Measurements from ENCODE around the gene RPS6KA5. TPM values are rescaled to one million over a fixed set of nuclear protein-coding genes. Genes with fewer than 3 reads are reported as not detected.

Gene RPS6KA5
- total RNA-seq, 2 experiments from 2014 or later: 28.0 to 29.8 TPM

DNA sequence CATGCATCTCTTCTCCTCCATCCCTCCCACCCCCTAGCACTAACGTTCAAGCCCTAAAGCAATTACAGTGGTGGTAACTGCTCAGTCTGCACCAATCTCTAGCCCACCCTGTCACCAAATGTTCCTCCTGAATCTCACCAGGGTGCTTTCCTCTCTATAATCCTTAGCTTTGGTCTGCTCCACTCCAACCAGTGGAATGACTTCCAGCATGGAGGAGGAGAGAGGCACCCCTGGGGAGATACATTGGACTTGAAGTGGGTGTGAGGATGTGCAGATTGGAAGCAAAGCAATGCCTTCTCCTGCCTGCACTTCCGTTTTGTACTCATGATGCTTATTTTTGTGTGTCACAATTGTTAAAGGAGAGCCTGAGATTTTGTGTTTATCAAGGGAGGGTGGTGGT is 24.1 kb upstream of the RPS6KA5 start:
- no peak for DNase-seq
- no peak for ATAC-seq (ENCODE audit: poor library complexity)
- Mint-ChIP-seq H3K9me3 (no peaks in the 10 kb centered on the region), H3K4me1 (ENCODE audit: low read depth) (peaks cover 16% of the 10 kb centered on the region), H3K27me3 (no peaks in the 10 kb centered on the region), H3K36me3 (ENCODE audit: low read depth) (no peaks in the 10 kb centered on the region), H3K27ac (no peak overlapping the region), H3K4me3 (no peak overlapping the region)
- no peaks in the 10 kb centered on the region for H3K9me3 ChIP-seq (ENCODE audit: control insufficient read depth in 1 of 2, insufficient read depth in 1 of 2, low read length in 2 of 2)
- POLR2A ChIA-PET: no interaction called here
- H3K27me3 ChIP-seq (ENCODE audit: control insufficient read depth in 1 of 2, insufficient read depth in 2 of 2, low read length in 2 of 2): no peaks in the 10 kb centered on the region
- no peaks in the 10 kb centered on the region for H3K36me3 ChIP-seq (ENCODE audit: insufficient read depth, low read length)
- H3K4me1 ChIP-seq (ENCODE audit: insufficient read depth, low read length): peaks cover 3% of the 10 kb centered on the region
- CTCF ChIA-PET: no interaction called here
- H3K4me3 ChIP-seq (ENCODE audit: low read length): no peak overlapping the region
- intact Hi-C loops (cut with DNase I, micrococcal nuclease): no loop called here
- no peak overlapping the region for H3K27ac ChIP-seq (ENCODE audit: low read depth in 1 of 2, low read length in 2 of 2)
- TF ChIP-seq, protein P1, sequence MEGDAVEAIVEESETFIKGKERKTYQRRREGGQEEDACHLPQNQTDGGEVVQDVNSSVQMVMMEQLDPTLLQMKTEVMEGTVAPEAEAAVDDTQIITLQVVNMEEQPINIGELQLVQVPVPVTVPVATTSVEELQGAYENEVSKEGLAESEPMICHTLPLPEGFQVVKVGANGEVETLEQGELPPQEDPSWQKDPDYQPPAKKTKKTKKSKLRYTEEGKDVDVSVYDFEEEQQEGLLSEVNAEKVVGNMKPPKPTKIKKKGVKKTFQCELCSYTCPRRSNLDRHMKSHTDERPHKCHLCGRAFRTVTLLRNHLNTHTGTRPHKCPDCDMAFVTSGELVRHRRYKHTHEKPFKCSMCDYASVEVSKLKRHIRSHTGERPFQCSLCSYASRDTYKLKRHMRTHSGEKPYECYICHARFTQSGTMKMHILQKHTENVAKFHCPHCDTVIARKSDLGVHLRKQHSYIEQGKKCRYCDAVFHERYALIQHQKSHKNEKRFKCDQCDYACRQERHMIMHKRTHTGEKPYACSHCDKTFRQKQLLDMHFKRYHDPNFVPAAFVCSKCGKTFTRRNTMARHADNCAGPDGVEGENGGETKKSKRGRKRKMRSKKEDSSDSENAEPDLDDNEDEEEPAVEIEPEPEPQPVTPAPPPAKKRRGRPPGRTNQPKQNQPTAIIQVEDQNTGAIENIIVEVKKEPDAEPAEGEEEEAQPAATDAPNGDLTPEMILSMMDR (IDR thresholded peaks at IDR 0.05): no peak

DNA sequence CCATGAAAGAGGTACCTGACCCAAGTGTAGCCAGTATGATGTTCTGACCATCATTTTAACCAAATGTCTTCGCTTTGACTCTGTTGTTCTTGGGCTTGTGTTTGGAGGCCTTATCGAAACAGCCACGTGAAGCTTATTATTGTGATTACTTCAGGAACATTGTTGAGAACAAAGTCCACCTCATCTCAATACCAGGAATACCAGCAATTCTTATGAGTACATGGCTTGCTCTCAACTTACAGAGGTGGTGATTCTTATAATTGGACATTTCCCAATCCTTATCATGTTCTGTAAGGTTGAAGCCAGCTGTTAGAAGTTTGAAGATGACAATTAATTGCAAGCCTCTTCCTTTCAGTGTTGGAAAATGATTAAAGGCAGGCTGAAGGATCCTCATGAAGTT is 21.8 kb upstream of the RPS6KA5 start:
- no peaks in the 10 kb centered on the region for H3K27me3 Mint-ChIP-seq
- H3K27ac Mint-ChIP-seq: no peak overlapping the region
- H3K27me3 ChIP-seq (ENCODE audit: control insufficient read depth in 1 of 2, insufficient read depth in 2 of 2, low read length in 2 of 2): no peaks in the 10 kb centered on the region
- CTCF ChIA-PET: no interaction called here
- TF ChIP-seq, protein P1 (IDR thresholded peaks at IDR 0.05): no peak
- H3K36me3 ChIP-seq (ENCODE audit: insufficient read depth, low read length): no peaks in the 10 kb centered on the region
- intact Hi-C loops (cut with DNase I, micrococcal nuclease): no loop called here
- no peak overlapping the region for H3K4me3 Mint-ChIP-seq
- no peaks in the 10 kb centered on the region for H3K36me3 Mint-ChIP-seq (ENCODE audit: low read depth)
- no peak for DNase-seq
- H3K9me3 ChIP-seq (ENCODE audit: control insufficient read depth in 1 of 2, insufficient read depth in 1 of 2, low read length in 2 of 2): no peaks in the 10 kb centered on the region
- peaks cover 22% of the 10 kb centered on the region for H3K4me1 ChIP-seq (ENCODE audit: insufficient read depth, low read length)
- H3K4me3 ChIP-seq (ENCODE audit: low read length): no peak overlapping the region
- H3K4me1 Mint-ChIP-seq (ENCODE audit: low read depth): peaks cover 22% of the 10 kb centered on the region
- no peak overlapping the region for H3K27ac ChIP-seq (ENCODE audit: low read depth in 1 of 2, low read length in 2 of 2)
- ATAC-seq (ENCODE audit: poor library complexity): no peak
- POLR2A ChIA-PET: interaction anchor here (0.6 to 0.9 kb wide), 2 partner anchors 22 to 23 kb away, joined by 3 to 5 read pairs; partner anchors contain the start of gene RPS6KA5
- H3K9me3 Mint-ChIP-seq: no peaks in the 10 kb centered on the region

DNA sequence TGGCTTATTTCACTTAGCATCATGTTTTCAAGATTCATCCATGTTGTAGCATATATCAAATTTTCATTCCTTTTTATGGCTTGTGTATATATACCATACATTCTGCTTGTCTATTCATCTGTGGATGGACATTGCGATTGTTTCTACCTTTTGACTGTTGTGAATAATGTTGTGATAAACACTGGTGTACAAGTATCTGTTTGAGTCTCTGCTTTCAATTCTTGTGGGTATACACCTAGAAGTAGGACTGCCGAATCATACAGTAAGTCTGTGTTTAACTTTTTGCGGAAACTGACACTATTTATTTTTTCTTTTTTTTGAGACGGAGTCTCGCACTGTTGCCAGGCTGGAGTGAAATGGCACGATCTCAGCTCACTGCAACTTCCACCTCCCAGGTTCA is 19.6 kb upstream of the RPS6KA5 start:
- no peaks in the 10 kb centered on the region for H3K36me3 Mint-ChIP-seq (ENCODE audit: low read depth)
- ChIA-PET CTCF (no interaction called here), POLR2A (interaction anchor here (1.3 to 2.7 kb wide), 2 partner anchors 19 to 35 kb away, joined by 4 to 34 read pairs; partner anchors contain the start of genes DGLUCY and RPS6KA5)
- peaks cover 29% of the 10 kb centered on the region for H3K4me1 ChIP-seq (ENCODE audit: insufficient read depth, low read length)
- H3K27ac Mint-ChIP-seq: no peak overlapping the region
- peaks cover 30% of the 10 kb centered on the region for H3K4me1 Mint-ChIP-seq (ENCODE audit: low read depth)
- intact Hi-C loops (cut with DNase I, micrococcal nuclease): no loop called here
- DNase-seq (no peak), ATAC-seq (ENCODE audit: poor library complexity) (no peak)
- TF ChIP-seq, protein P1 (IDR thresholded peaks at IDR 0.05): no peak
- no peaks in the 10 kb centered on the region for H3K9me3 Mint-ChIP-seq
- no peaks in the 10 kb centered on the region for H3K27me3 Mint-ChIP-seq
- H3K27me3 ChIP-seq (ENCODE audit: control insufficient read depth in 1 of 2, insufficient read depth in 2 of 2, low read length in 2 of 2): no peaks in the 10 kb centered on the region
- no peak overlapping the region for H3K4me3 Mint-ChIP-seq
- no peak overlapping the region for H3K27ac ChIP-seq (ENCODE audit: low read depth in 1 of 2, low read length in 2 of 2)
- H3K4me3 ChIP-seq (ENCODE audit: low read length): no peak overlapping the region
- no peaks in the 10 kb centered on the region for H3K9me3 ChIP-seq (ENCODE audit: control insufficient read depth in 1 of 2, insufficient read depth in 1 of 2, low read length in 2 of 2)
- H3K36me3 ChIP-seq (ENCODE audit: insufficient read depth, low read length): no peaks in the 10 kb centered on the region
